AG09309 (cell line): ENCODE measurements around the gene PGAP2.

Experiments used
- DNase-seq: peaks from one replicate; pipeline ENCODE4 v3.0.0-alpha.2; 2010; ENCODE audit warnings: low read depth
- H3K4me3 ChIP-seq: 2 replicates; pipeline ENCODE4 v1.5.1; 2011; ENCODE audit warnings: mild to moderate bottlenecking, low read depth, low read length, moderate library complexity; ENCODE audit not compliant: control insufficient read depth
- CTCF ChIP-seq: IDR thresholded peaks from 2 replicates; pipeline ENCODE4 v1.5.1; 2011; ENCODE audit warnings: mild to moderate bottlenecking, low read depth, low read length, inconsistent platforms; ENCODE audit not compliant: insufficient read depth, control insufficient read depth; ENCODE audit errors: missing control alignments

Gene PGAP2

GRCh38 chr11:3825473-3826154 is 17.3 kb downstream of the PGAP2 start:
- TF ChIP-seq CTCF, result no peak
- DNase-seq, result no peak
- H3K4me3 ChIP-seq, result no peak overlapping the region

DNA sequence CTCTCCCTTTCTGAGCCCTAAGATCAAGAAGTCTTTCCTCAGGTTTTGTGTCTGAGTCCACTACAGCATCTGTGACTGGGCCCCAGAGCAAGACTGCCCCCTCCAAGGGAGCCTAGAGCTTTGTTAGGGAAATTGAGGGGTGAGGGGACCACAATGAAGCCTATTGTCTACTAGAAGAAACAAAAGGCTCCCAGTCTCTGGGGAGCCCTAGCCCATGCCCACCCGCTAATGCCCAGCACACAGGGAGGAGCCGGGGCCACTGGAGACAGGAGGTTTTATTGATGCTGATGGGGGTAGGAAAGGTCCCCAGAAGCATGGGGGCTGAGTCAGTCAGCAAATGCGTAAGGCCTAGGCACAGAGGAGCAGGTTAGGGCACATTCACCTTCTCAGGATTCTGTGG is 18.4 kb downstream of the PGAP2 start:
- TF ChIP-seq CTCF, result no peak
- H3K4me3 ChIP-seq, result no peak overlapping the region
- no peak for DNase-seq

GRCh38 chr11:3827434-3828186 is 19.2 kb downstream of the PGAP2 start:
- H3K4me3 ChIP-seq, result no peak overlapping the region
- no peak for TF ChIP-seq CTCF
- no peak for DNase-seq

- no peak for DNase-seq
- H3K4me3 ChIP-seq, result no peak overlapping the region
- no peak for TF ChIP-seq CTCF
Observed at GRCh38 chr11:3830088-3830487, 21.7 kb downstream of the PGAP2 start.

- H3K4me3 ChIP-seq, result no peak overlapping the region
- DNase-seq, result no peak
- TF ChIP-seq CTCF, result no peak
Observed at GRCh38 chr11:3830730-3831129, 22.4 kb downstream of the PGAP2 start.

- no peak for TF ChIP-seq CTCF
- no peak for DNase-seq
- no peak overlapping the region for H3K4me3 ChIP-seq
Observed at GRCh38 chr11:3831378-3832239, 23.2 kb downstream of the PGAP2 start.
